Measurements from ENCODE around the gene EGFR. TPM values are rescaled to one million over a fixed set of nuclear protein-coding genes. Genes with fewer than 3 reads are reported as not detected.
A peak's percentile ranks its signal among the peaks of the same experiment; 100 is the strongest.

EGFR gene
- polyA plus RNA-seq, 1 of the 3 experiments (the other 2 are of a cell fraction) = 37.6 TPM

DNA sequence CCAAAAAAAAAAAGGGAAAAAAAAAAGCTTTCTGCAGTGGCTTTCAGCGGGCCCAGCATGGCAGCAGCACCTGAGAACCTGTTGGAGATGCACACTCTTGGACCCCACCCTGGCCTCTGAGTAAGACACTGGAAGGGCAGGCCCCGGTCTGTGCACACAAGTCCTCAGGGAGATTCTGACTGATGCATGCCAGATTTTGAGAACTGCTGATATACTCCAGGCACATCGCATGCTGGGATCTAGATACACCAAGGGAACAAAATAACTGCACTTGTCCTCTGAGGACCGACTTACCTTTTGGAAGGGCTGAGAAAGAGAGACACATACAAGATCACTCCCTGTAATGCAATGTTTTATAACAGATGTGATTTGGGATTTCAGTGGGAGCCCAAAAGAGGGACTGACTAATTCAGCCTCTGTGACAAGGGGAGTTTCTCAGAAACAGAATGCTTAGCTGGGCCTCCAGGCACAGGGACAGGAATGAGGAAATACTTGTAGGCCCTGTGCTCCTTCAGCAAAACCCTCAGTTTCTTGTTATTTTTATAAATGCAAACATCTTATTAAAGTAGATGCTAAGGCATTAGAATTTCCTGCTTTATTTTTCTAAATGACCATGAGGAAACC, 8.2 kb downstream of the EGFR start:
- no peaks in the 10 kb centered on the region for H3K27me3 ChIP-seq (ENCODE audit: insufficient read depth)
- H3K27ac ChIP-seq (ENCODE audit: low read depth in 2 of 2, low read length in 1 of 2) = peak overlapping the region in 1 of 2 experiments; percentile 4; a peak in 2 of 4 replicates
- no peaks in the 10 kb centered on the region for H3K9me3 ChIP-seq
- no peak for DNase-seq
- ChIA-PET CTCF (interaction anchor here (5.2 kb wide), 1 partner anchor 229 kb away, joined by 28 read pairs; no protein-coding TSS in a partner anchor), POLR2A (no interaction called here)
- H3K9me2 ChIP-seq = no peaks in the 10 kb centered on the region
- peaks cover 4 to 39% of the 10 kb centered on the region in 2 experiments for H3K4me1 ChIP-seq (ENCODE audit: control insufficient read depth in 1 of 2, insufficient read depth in 2 of 2, low read depth in 1 of 2, low read length in 1 of 2)
- no peak overlapping the region for H2AFZ ChIP-seq (ENCODE audit: low read depth)
- no peak overlapping the region for H3K4me3 ChIP-seq (ENCODE audit: low read depth in 2 of 2, low read length in 1 of 2)
- H3F3A ChIP-seq (replicated peaks; ENCODE audit: insufficient read depth) = peaks cover 14% of the 10 kb centered on the region
- 0 out of 2 replicates have a peak overlapping the region, but pooled peaks have one; percentile 5 for H3K4me2 ChIP-seq
- peaks cover 99% of the 10 kb centered on the region for H3K79me2 ChIP-seq (ENCODE audit: insufficient read depth)
- no peak overlapping the region for H3K9ac ChIP-seq
- peaks cover 97% of the 10 kb centered on the region for H4K20me1 ChIP-seq (ENCODE audit: insufficient read depth)
- H3K36me3 ChIP-seq (replicated peaks in 1 of 2; ENCODE audit: control insufficient read depth in 1 of 2, insufficient read depth in 2 of 2, low read length in 1 of 2) = peaks cover 8 to 41% of the 10 kb centered on the region in 2 experiments
- WGBS (ENCODE audit: low lambda C conversion rate) = 95% methylated on average over 4 of the region's 4 CpGs
- TF ChIP-seq, protein P1, sequence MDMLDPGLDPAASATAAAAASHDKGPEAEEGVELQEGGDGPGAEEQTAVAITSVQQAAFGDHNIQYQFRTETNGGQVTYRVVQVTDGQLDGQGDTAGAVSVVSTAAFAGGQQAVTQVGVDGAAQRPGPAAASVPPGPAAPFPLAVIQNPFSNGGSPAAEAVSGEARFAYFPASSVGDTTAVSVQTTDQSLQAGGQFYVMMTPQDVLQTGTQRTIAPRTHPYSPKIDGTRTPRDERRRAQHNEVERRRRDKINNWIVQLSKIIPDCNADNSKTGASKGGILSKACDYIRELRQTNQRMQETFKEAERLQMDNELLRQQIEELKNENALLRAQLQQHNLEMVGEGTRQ (IDR thresholded peaks at IDR 0.05; ENCODE audit: borderline replicate concordance, low read depth, low read length) = no peak
- TF ChIP-seq, protein P2, sequence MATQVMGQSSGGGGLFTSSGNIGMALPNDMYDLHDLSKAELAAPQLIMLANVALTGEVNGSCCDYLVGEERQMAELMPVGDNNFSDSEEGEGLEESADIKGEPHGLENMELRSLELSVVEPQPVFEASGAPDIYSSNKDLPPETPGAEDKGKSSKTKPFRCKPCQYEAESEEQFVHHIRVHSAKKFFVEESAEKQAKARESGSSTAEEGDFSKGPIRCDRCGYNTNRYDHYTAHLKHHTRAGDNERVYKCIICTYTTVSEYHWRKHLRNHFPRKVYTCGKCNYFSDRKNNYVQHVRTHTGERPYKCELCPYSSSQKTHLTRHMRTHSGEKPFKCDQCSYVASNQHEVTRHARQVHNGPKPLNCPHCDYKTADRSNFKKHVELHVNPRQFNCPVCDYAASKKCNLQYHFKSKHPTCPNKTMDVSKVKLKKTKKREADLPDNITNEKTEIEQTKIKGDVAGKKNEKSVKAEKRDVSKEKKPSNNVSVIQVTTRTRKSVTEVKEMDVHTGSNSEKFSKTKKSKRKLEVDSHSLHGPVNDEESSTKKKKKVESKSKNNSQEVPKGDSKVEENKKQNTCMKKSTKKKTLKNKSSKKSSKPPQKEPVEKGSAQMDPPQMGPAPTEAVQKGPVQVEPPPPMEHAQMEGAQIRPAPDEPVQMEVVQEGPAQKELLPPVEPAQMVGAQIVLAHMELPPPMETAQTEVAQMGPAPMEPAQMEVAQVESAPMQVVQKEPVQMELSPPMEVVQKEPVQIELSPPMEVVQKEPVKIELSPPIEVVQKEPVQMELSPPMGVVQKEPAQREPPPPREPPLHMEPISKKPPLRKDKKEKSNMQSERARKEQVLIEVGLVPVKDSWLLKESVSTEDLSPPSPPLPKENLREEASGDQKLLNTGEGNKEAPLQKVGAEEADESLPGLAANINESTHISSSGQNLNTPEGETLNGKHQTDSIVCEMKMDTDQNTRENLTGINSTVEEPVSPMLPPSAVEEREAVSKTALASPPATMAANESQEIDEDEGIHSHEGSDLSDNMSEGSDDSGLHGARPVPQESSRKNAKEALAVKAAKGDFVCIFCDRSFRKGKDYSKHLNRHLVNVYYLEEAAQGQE (IDR thresholded peaks at IDR 0.05; ENCODE audit: low read depth, low read length) = no peak
- TF ChIP-seq NFIC (IDR thresholded peaks at IDR 0.05; ENCODE audit: borderline replicate concordance) = no peak
- TF ChIP-seq, protein P3, sequence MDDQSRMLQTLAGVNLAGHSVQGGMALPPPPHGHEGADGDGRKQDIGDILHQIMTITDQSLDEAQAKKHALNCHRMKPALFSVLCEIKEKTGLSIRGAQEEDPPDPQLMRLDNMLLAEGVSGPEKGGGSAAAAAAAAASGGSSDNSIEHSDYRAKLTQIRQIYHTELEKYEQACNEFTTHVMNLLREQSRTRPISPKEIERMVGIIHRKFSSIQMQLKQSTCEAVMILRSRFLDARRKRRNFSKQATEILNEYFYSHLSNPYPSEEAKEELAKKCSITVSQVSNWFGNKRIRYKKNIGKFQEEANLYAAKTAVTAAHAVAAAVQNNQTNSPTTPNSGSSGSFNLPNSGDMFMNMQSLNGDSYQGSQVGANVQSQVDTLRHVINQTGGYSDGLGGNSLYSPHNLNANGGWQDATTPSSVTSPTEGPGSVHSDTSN (IDR thresholded peaks at IDR 0.05) = peak; percentile 9; the same call in 1 of the 2 replicates

DNA sequence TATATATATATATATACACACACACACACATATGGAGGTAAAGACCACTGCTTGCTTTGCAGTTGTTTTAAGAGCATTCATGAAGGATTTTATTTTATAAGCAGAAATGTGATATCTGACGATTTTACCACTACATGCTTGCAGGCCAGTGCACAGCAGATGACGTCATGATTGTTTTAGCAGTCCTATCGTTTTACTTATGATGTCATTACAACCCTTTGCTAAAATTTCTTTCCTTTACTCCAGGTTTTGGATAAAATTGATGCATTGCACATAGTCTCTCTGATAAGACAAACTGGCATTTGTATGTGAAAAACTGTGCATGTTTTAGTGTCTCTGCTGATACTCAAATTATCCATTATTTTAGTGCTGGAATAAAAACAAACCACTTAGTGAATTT, 9.2 kb downstream of the EGFR start:
- Histone ChIP-seq H3K4me3 (ENCODE audit: low read depth in 2 of 2, low read length in 1 of 2) (no peak overlapping the region), H3K27me3 (ENCODE audit: insufficient read depth) (no peaks in the 10 kb centered on the region), H3K36me3 (replicated peaks in 1 of 2; ENCODE audit: control insufficient read depth in 1 of 2, insufficient read depth in 2 of 2, low read length in 1 of 2) (peaks cover 8 to 38% of the 10 kb centered on the region in 2 experiments), H3K9me2 (no peaks in the 10 kb centered on the region), H3K79me2 (ENCODE audit: insufficient read depth) (peaks cover 99% of the 10 kb centered on the region), H3F3A (replicated peaks; ENCODE audit: insufficient read depth) (peaks cover 22% of the 10 kb centered on the region), H3K4me1 (ENCODE audit: control insufficient read depth in 1 of 2, insufficient read depth in 2 of 2, low read depth in 1 of 2, low read length in 1 of 2) (peaks cover 7 to 46% of the 10 kb centered on the region in 2 experiments), H3K4me2 (no peak overlapping the region), H3K9ac (no peak overlapping the region), H4K20me1 (ENCODE audit: insufficient read depth) (peaks cover 97% of the 10 kb centered on the region), H3K9me3 (no peaks in the 10 kb centered on the region), H2AFZ (ENCODE audit: low read depth) (no peak overlapping the region), H3K27ac (ENCODE audit: low read depth in 2 of 2, low read length in 1 of 2) (no peak overlapping the region)
- no peak for DNase-seq
- CTCF ChIA-PET = interaction anchor here (5.2 kb wide), 1 partner anchor 228 kb away, joined by 28 read pairs; no protein-coding TSS in a partner anchor
- no peak for TF ChIP-seq ELF1 (IDR thresholded peaks at IDR 0.05)
- TF ChIP-seq SMC3 (IDR thresholded peaks at IDR 0.05; ENCODE audit: low read depth, low read length) = no peak
- no peak for TF ChIP-seq FOXJ3 (CRISPR knock-in tag; IDR thresholded peaks at IDR 0.05)
- no peak for TF ChIP-seq JUND (IDR thresholded peaks at IDR 0.05)
- no peak for TF ChIP-seq RFX5 (IDR thresholded peaks at IDR 0.05; ENCODE audit: low read length)
- no peak for TF ChIP-seq MXI1 (IDR thresholded peaks at IDR 0.05; ENCODE audit: low read depth, low read length)
- no peak for TF ChIP-seq RXRA (IDR thresholded peaks at IDR 0.05; ENCODE audit: borderline replicate concordance, low read depth)
- POLR2A ChIA-PET = no interaction called here
- 72% methylated on average over 3 of the region's 3 CpGs for WGBS (ENCODE audit: low lambda C conversion rate)

Measured in SK-N-SH (cell line).